Measurements from ENCODE around the gene COL9A2. TPM values are rescaled to one million over a fixed set of nuclear protein-coding genes. Genes with fewer than 3 reads are reported as not detected.

Gene COL9A2
- total RNA-seq, 1 donor from 2014 or later: 0.24 TPM

Other genes with a start within 250 kb of the COL9A2 start
- 37.7 TPM for gene PPT1, start 220.0 kb downstream of the COL9A2 start, total RNA-seq
- 11.7 TPM for gene RLF, start 155.9 kb downstream of the COL9A2 start, total RNA-seq
- gene TMCO2, start 69.3 kb downstream of the COL9A2 start, total RNA-seq: not detected
- 35.4 TPM for gene ZMPSTE24, start 59.0 kb downstream of the COL9A2 start, total RNA-seq
- gene SMAP2, start 56.4 kb upstream of the COL9A2 start, total RNA-seq: 13.4 TPM
- 1.3 TPM for gene ZFP69B, start 133.2 kb upstream of the COL9A2 start, total RNA-seq
- gene ZFP69, start 160.0 kb upstream of the COL9A2 start, total RNA-seq: 1.3 TPM
- 3.1 TPM for gene EXO5, start 191.5 kb upstream of the COL9A2 start, total RNA-seq
- 8.3 TPM for gene ZNF684, start 214.4 kb upstream of the COL9A2 start, total RNA-seq